Left ventricle myocardium inferior (tissue), 1 donor: ENCODE data around the gene QARS1. TPM values are rescaled to one million over a fixed set of nuclear protein-coding genes. Genes with fewer than 3 reads are reported as not detected.

ENCODE experiments used
- DNase-seq: peaks from one replicate; pipeline ENCODE4 v3.0.0-alpha.2; 2020
- H3K27ac ChIP-seq: fragments of 200-600 bp; replicated peaks from 2 replicates; pipeline ENCODE4 v1.8.0; 2021
- H3K27me3 ChIP-seq: fragments of 200-600 bp; 2 replicates; pipeline ENCODE4 v1.8.0; 2021; ENCODE audit warnings: low read depth
- H3K36me3 ChIP-seq: fragments of 200-600 bp; 2 replicates; pipeline ENCODE4 v1.8.0; 2021
- H3K4me1 ChIP-seq: fragments of 200-600 bp; 2 replicates; pipeline ENCODE4 v1.8.0; 2021
- H3K4me3 ChIP-seq: fragments of 200-600 bp; 2 replicates; pipeline ENCODE4 v1.8.0; 2021; ENCODE audit warnings: mild to moderate bottlenecking, moderate library complexity
- H3K9me3 ChIP-seq: fragments of 200-600 bp; replicated peaks from 2 replicates; pipeline ENCODE4 v1.8.0; 2021
- CTCF ChIP-seq: fragments of 200-600 bp; IDR thresholded peaks from 2 replicates; pipeline ENCODE4 v1.8.0; 2021; ENCODE audit warnings: antibody characterized with exemption, mild to moderate bottlenecking, borderline replicate concordance
- intact Hi-C: fragments of 100-400 bp; cut with micrococcal nuclease; formaldehyde crosslinking; loops from one replicate; pipeline ENCODE4 v1.11.0; 2022
- total RNA-seq: library from RNA; stranded (reverse); fragmentation: NEBNext Ultra II Directional; extraction: Animal tissue kit (Norgen Biotek cat#: 25700); gene quantifications from one replicate; pipeline ENCODE4 v1.2.1, GENCODE V29; 2021
- donor health status: DM: no; HTN: yes; CAD: no; lungs with severe emphysema.

The QARS1 gene
- total RNA-seq, 1 donor from 2014 or later, result 203 TPM

GRCh38 chr3:49093853-49094767, 10.4 kb downstream of the QARS1 start, which contains the start of gene QRICH1:
Gene QRICH1 (minus strand): TSS chr3:49094071. CDS start chr3:49077017, 17,054 bp downstream.
- peak within 1 kb of the TSS; percentile 97 for H3K27ac ChIP-seq
- peaks cover 35% of the 10 kb centered on the region for H3K36me3 ChIP-seq
- DNase-seq, result peak; percentile 97
- no peaks in the 10 kb centered on the region for H3K9me3 ChIP-seq
- H3K4me1 ChIP-seq, result peaks cover 77% of the 10 kb centered on the region
- intact Hi-C loops, result no loop called here
- TF ChIP-seq CTCF, result peak; percentile 61
- H3K4me3 ChIP-seq, result peak within 1 kb of the TSS; percentile 98
- H3K27me3 ChIP-seq, result no peaks in the 10 kb centered on the region

GRCh38 chr3:49092938-49093852, 11.4 kb downstream of the QARS1 start:
- peak overlapping the region; percentile 98 for H3K4me3 ChIP-seq
- H3K27ac ChIP-seq, result peak overlapping the region; percentile 97
- no peaks in the 10 kb centered on the region for H3K9me3 ChIP-seq
- H3K4me1 ChIP-seq, result peaks cover 77% of the 10 kb centered on the region
- peak; percentile 84 for DNase-seq
- peaks cover 26% of the 10 kb centered on the region for H3K36me3 ChIP-seq
- H3K27me3 ChIP-seq, result no peaks in the 10 kb centered on the region
- intact Hi-C loops, result no loop called here
- no peak for TF ChIP-seq CTCF

- TF ChIP-seq CTCF, result no peak
- H3K4me1 ChIP-seq, result peaks cover 4% of the 10 kb centered on the region
- intact Hi-C loops, result no loop called here
- DNase-seq, result no peak
- H3K27ac ChIP-seq, result no peak overlapping the region
- H3K36me3 ChIP-seq, result peaks cover 21% of the 10 kb centered on the region
- no peak overlapping the region for H3K4me3 ChIP-seq
- no peaks in the 10 kb centered on the region for H3K9me3 ChIP-seq
- H3K27me3 ChIP-seq, result no peaks in the 10 kb centered on the region
Measured at GRCh38 chr3:49081429-49081828, 23.1 kb downstream of the QARS1 start.

- H3K4me1 ChIP-seq, result peaks cover 4% of the 10 kb centered on the region
- H3K27ac ChIP-seq, result no peak overlapping the region
- DNase-seq, result no peak
- H3K9me3 ChIP-seq, result no peaks in the 10 kb centered on the region
- H3K4me3 ChIP-seq, result no peak overlapping the region
- peaks cover 43% of the 10 kb centered on the region for H3K36me3 ChIP-seq
- TF ChIP-seq CTCF, result no peak
- no peaks in the 10 kb centered on the region for H3K27me3 ChIP-seq
- intact Hi-C loops, result no loop called here
Measured at GRCh38 chr3:49079270-49079669, 25.3 kb downstream of the QARS1 start.

- H3K9me3 ChIP-seq, result no peaks in the 10 kb centered on the region
- H3K4me3 ChIP-seq, result no peak overlapping the region
- no peak for TF ChIP-seq CTCF
- peaks cover 69% of the 10 kb centered on the region for H3K36me3 ChIP-seq
- intact Hi-C loops, result no loop called here
- H3K27ac ChIP-seq, result no peak overlapping the region
- peaks cover 4% of the 10 kb centered on the region for H3K4me1 ChIP-seq
- no peak for DNase-seq
- no peaks in the 10 kb centered on the region for H3K27me3 ChIP-seq
Measured at GRCh38 chr3:49076646-49077045, 27.9 kb downstream of the QARS1 start.
